Esophagus squamous epithelium (tissue), 5 donors: ENCODE results near the gene CEP63. TPM values are rescaled to one million over a fixed set of nuclear protein-coding genes. Genes with fewer than 3 reads are reported as not detected.

Source experiments
- DNase-seq: peaks from one replicate; lab custom pipeline; 2025; lab: John Stamatoyannopoulos, UW
- H3K27ac ChIP-seq, 4 donors: fragments of 200-600 bp; sonication (generic); one replicate each; pipeline ENCODE4 v1.5.1; 2016 to 2019; ENCODE audit warnings: mild to moderate bottlenecking in 1 of 4
- H3K27me3 ChIP-seq, 4 donors: fragments of 200-600 bp; sonication (generic); 1 replicate in 3 of 4; 2 replicates in 1 of 4; pipeline versions ENCODE4 v1.5.1 to v1.6.0; 2017 to 2021; ENCODE audit warnings: antibody characterized with exemption in 1 of 4
- H3K36me3 ChIP-seq, 3 donors: fragments of 200-600 bp; sonication (generic); one replicate each; pipeline ENCODE4 v1.5.1; 2016 to 2019
- H3K4me1 ChIP-seq, 3 donors: fragments of 200-600 bp; sonication (generic); one replicate each; pipeline ENCODE4 v1.5.1; 2017 to 2019
- H3K4me3 ChIP-seq, 4 donors: fragments of 200-600 bp; sonication (generic); 1 replicate in 3 of 4; 2 replicates in 1 of 4; pipeline ENCODE4 v1.5.1; 2016 to 2019; ENCODE audit warnings: mild to moderate bottlenecking in 2 of 4, moderate library complexity in 1 of 4
- H3K9me3 ChIP-seq, 3 donors: fragments of 200-600 bp; sonication (generic); one replicate each; pipeline ENCODE4 v1.5.1; 2016 to 2019
- POLR2A ChIP-seq, 4 donors: fragments of 450-650 bp; IDR thresholded peaks; one replicate each; pipeline ENCODE4 v1.6.1; 2017; ENCODE audit warnings: antibody characterized with exemption in 4 of 4, mild to moderate bottlenecking in 4 of 4, moderate library complexity in 3 of 4
- WGBS, 2 donors: methylation state at CpG; one replicate each; pipeline ENCODE4 v1.1.5; 2018; 5-methylcytosine and 5-hydroxymethylcytosine counted together
- intact Hi-C: fragments of 100-400 bp; cut with DNase I; formaldehyde crosslinking; loops from one replicate; pipeline ENCODE4 v1.15.0; 2022
- total RNA-seq, 4 donors: library from RNA; depleted of rRNA; stranded (reverse); fragments of >200 nt; gene quantifications; one replicate each; pipeline ENCODE4 v1.1.0, GENCODE V29; 2016
- TF ChIP-seq, protein P1 (sequence below), 6 experiments: fragments of 450-650 bp in 4 of 6; fragments of 200-600 bp in 2 of 6; sonication (generic) in 2 of 6; IDR thresholded peaks; one replicate each; pipeline ENCODE4 v1.5.1; 2016 to 2019; ENCODE audit warnings: antibody characterized with exemption in 6 of 6, mild to moderate bottlenecking in 4 of 6, moderate library complexity in 4 of 6
- donor health status: DM: yes; HTN: yes; CAD: no.

Gene CEP63
- total RNA-seq, 4 donors from 2014 or later = 7.7 to 18.1 (median 14.4) TPM

- intact Hi-C loops = loop anchor here (10.0 kb wide), 1 partner anchor 266 kb away; no protein-coding TSS in a partner anchor
- peaks cover 29 to 52% (median 32%) of the 10 kb centered on the region in 3 donors for H3K4me1 ChIP-seq
- H3K36me3 ChIP-seq = peaks cover 5 to 69% (median 6%) of the 10 kb centered on the region in 3 donors
- no peaks in the 10 kb centered on the region for H3K27me3 ChIP-seq
- WGBS, 2 donors = 82 to 90% methylated on average over 2 to 3 of the region's 3 CpGs
- no peak overlapping the region for H3K27ac ChIP-seq
- H3K9me3 ChIP-seq = no peaks in the 10 kb centered on the region
- H3K4me3 ChIP-seq = no peak overlapping the region
- TF ChIP-seq, protein P1, sequence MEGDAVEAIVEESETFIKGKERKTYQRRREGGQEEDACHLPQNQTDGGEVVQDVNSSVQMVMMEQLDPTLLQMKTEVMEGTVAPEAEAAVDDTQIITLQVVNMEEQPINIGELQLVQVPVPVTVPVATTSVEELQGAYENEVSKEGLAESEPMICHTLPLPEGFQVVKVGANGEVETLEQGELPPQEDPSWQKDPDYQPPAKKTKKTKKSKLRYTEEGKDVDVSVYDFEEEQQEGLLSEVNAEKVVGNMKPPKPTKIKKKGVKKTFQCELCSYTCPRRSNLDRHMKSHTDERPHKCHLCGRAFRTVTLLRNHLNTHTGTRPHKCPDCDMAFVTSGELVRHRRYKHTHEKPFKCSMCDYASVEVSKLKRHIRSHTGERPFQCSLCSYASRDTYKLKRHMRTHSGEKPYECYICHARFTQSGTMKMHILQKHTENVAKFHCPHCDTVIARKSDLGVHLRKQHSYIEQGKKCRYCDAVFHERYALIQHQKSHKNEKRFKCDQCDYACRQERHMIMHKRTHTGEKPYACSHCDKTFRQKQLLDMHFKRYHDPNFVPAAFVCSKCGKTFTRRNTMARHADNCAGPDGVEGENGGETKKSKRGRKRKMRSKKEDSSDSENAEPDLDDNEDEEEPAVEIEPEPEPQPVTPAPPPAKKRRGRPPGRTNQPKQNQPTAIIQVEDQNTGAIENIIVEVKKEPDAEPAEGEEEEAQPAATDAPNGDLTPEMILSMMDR (IDR thresholded peaks at IDR 0.05) = no peak
- TF ChIP-seq POLR2A (IDR thresholded peaks at IDR 0.05) = no peak
- DNase-seq = no peak
Measured at GRCh38 chr3:134480546-134480945, 5.3 kb upstream of the CEP63 start.

DNA sequence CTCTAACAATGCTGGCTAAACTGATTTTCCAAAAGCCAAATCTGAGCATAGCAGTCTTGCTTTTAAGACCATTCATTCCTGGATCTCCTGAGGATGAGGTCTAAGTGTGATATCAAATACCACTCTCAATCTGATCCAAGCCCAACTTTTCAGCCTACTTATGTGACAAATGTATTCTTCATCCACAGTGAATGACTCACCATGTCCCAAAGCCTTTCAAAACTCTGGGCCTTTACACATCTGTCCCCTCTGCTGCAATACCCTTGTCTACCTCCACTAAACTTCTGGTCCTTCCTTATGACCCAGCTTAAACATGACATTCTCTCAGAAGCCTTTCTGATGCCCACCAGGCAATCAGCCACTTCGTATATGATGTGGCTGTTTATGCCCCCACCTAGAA lies 4.7 kb upstream of the CEP63 start:
- TF ChIP-seq POLR2A (IDR thresholded peaks at IDR 0.05) = no peak
- TF ChIP-seq, protein P1 (IDR thresholded peaks at IDR 0.05) = no peak
- Histone ChIP-seq H3K36me3 (peaks cover 5 to 68% (median 6%) of the 10 kb centered on the region in 3 donors), H3K4me3 (no peak overlapping the region), H3K27me3 (no peaks in the 10 kb centered on the region), H3K9me3 (no peaks in the 10 kb centered on the region), H3K27ac (no peak overlapping the region), H3K4me1 (peaks cover 25 to 46% (median 26%) of the 10 kb centered on the region in 3 donors)
- WGBS, 2 donors = 63 to 72% methylated on average over 1 of the region's 1 CpG
- intact Hi-C loops = loop anchor here (10.0 kb wide), 1 partner anchor 266 kb away; no protein-coding TSS in a partner anchor
- DNase-seq = no peak

DNA sequence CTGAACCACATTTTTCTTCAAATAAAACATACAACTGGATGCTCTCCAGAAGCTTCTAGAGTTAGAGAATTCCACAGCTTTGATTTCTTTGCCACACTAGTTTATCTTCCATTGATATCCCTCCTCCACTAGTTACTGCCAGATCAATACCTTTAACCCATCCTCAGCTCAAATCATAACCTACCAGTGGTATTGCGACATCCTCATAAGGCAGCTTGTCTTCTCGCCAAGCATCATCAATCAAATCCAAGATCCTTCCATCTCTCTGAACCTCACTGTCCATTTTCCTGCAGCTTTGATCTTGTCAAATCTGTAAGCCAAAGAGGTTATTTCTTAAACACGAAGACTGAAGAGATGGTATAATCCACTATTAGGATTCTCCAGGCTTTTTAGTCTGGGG lies 3.2 kb upstream of the CEP63 start:
- peak overlapping the region in 3 of 4 donors; percentile 38 to 95 (median 57) for H3K27ac ChIP-seq
- WGBS, 2 donors = 72 to 81% methylated on average over 3 of the region's 3 CpGs

GRCh38 chr3:134483195-134483900 lies 2.5 kb upstream of the CEP63 start:
- TF ChIP-seq, protein P1 (IDR thresholded peaks at IDR 0.05) = no peak
- TF ChIP-seq POLR2A (IDR thresholded peaks at IDR 0.05) = no peak
- DNase-seq = no peak
- Histone ChIP-seq H3K4me3 (no peak overlapping the region), H3K36me3 (peaks cover 0 to 48% (median 6%) of the 10 kb centered on the region in 3 donors), H3K4me1 (peaks cover 15 to 49% (median 28%) of the 10 kb centered on the region in 3 donors), H3K27me3 (no peaks in the 10 kb centered on the region), H3K9me3 (no peaks in the 10 kb centered on the region), H3K27ac (peak overlapping the region in 3 of 4 donors; percentile 38 to 95 (median 57))
- WGBS, 2 donors = 59 to 69% methylated on average over 7 of the region's 7 CpGs
- intact Hi-C loops = loop anchor here (10.0 kb wide), 1 partner anchor 269 kb away; no protein-coding TSS in a partner anchor

More for the DNA sequence above, 3.2 kb upstream of the CEP63 start:
- intact Hi-C loops = loop anchor here (10.0 kb wide), 1 partner anchor 268 kb away; no protein-coding TSS in a partner anchor
- Histone ChIP-seq H3K9me3 (no peaks in the 10 kb centered on the region), H3K36me3 (peaks cover 0 to 55% (median 6%) of the 10 kb centered on the region in 3 donors), H3K27me3 (no peaks in the 10 kb centered on the region), H3K4me1 (peaks cover 15 to 43% (median 24%) of the 10 kb centered on the region in 3 donors), H3K4me3 (no peak overlapping the region)
- no peak for DNase-seq
- no peak for TF ChIP-seq POLR2A (IDR thresholded peaks at IDR 0.05)
- TF ChIP-seq, protein P1 (IDR thresholded peaks at IDR 0.05) = no peak
